ENCODE data around the gene MFSD12. TPM values are rescaled to one million over a fixed set of nuclear protein-coding genes. Genes with fewer than 3 reads are reported as not detected.

MFSD12 gene
- total RNA-seq, 4 donors from 2014 or later: 28.5 to 56.1 (median 34.1) TPM

DNA sequence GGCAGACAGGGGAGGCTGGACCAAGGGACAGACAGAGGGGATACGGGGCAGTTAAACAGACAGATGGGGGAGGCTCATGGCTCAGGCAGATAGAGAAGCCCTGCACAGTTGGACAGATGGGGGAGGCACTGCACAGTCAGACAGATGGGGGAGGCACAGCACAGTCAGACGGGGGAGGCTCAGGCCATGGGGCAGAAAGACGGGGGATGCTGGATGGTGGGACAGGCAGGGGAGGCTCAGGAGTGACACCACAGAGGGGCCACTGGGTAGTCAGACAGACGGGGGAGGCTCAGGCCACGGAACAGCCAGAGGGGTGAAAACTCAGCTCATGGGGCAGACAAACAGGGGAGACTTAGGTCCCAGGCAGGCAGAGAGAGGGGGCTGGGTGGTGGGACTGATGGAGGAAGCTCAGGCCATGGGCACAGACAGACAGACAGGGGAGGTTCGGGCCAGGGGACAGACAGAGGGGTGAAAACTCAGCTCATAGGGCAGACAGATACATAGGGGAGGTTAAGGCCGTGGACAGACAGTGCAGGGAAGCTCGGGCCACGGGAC, 886 bp downstream of the MFSD12 start:
- TF ChIP-seq CTCF (IDR thresholded peaks at IDR 0.05; ENCODE audit: low read depth): no peak

GRCh38 chr19:3555653-3556422, 1.5 kb downstream of the MFSD12 start:
- no peak for TF ChIP-seq CTCF (IDR thresholded peaks at IDR 0.05; ENCODE audit: low read depth)

- no peak for TF ChIP-seq CTCF (IDR thresholded peaks at IDR 0.05; ENCODE audit: low read depth)
Measured at GRCh38 chr19:3554254-3555083, 2.9 kb downstream of the MFSD12 start.

- no peak for TF ChIP-seq CTCF (IDR thresholded peaks at IDR 0.05; ENCODE audit: low read depth)
Measured at GRCh38 chr19:3551792-3552095, 5.6 kb downstream of the MFSD12 start.

GRCh38 chr19:3550947-3551791, 6.2 kb downstream of the MFSD12 start:
- no peak for TF ChIP-seq CTCF (IDR thresholded peaks at IDR 0.05; ENCODE audit: low read depth)

DNA sequence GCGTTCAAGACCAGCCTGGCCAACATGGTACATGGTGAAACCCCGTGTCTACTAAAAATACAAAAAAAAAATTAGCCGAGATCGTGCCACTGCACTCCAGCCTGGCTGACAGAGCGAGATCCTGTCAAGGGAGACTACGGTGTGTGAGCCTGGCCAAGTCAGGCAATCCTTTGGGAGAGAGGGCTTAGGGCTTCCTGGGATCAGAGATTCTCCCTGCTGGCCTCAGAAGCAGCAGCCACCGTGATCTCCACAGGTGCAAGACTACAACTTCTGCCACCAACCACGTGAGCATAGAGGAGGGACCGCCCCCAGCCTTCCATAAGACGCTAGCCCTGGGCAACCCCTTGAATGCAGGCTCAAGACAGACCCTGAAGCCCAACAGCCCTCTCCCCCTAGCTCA, 7.6 kb downstream of the MFSD12 start:
- TF ChIP-seq CTCF (IDR thresholded peaks at IDR 0.05; ENCODE audit: low read depth): no peak
